SH-SY5Y (cell line): Measurements from ENCODE around the gene PPP1R3E.

Experiments used
- GATA2 ChIP-seq: IDR thresholded peaks from 2 replicates; pipeline ENCODE4 v1.6.1; 2011; ENCODE audit warnings: mild to moderate bottlenecking, low read depth, low read length
- GATA3 ChIP-seq: IDR thresholded peaks from 2 replicates; pipeline ENCODE4 v1.6.1; 2011; ENCODE audit warnings: low read depth, mild to moderate bottlenecking, low read length, moderate library complexity

GRCh38 chr14:23348297-23348655 is 45.6 kb upstream of the PPP1R3E start:
- no peak for TF ChIP-seq GATA3
- no peak for TF ChIP-seq GATA2
